Measurements from ENCODE around the gene MAP2K7. TPM values are rescaled to one million over a fixed set of nuclear protein-coding genes. Genes with fewer than 3 reads are reported as not detected.

The MAP2K7 gene
- total and polyA plus RNA-seq, 8 donors = 25.7 to 33.1 (median 30.6) TPM

DNA sequence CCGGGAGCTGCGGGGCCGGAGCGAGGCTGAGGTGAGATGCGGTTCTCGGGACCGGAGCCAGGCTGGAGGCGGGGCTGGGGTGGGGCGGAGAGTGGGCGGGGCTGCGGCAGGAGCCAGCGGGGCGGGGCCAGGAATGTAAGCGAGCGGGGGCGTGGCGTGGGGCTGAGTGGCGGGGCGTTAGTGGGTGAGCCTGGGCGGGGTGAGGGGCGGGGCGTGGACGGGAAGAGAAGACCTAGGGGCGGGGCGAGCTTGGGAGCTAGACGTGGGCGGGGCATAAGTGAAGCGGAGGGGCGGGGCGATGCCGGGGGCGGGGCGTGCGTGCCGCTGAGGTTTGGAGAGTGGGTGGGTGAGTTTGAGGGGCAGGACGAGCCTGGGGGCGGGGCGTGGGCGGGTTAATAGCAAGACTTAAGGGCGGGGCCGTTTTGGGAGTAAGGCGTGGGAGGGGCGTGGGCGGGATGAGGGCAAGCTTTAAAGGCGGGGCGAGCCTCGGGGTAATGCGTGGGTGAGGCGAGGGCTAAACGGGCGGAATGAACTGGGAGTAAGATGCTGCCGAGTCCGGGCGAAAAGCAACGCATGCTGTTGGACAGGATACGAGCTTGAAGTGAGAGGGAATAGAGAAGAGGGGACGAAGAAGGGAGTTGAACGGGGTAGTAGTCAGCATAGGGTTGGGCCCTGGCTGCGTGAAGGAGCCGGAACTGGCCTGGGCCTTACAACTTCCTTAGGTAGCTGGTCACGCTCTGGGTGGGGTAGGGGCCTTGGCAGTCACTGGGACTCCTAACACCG, 17.0 kb downstream of the MAP2K7 start:
- Histone ChIP-seq H3K27me3 (peaks cover 35 to 54% of the 10 kb centered on the region in 2 donors), H3K4me1 (peaks cover 33 to 71% of the 10 kb centered on the region in 2 donors), H3K36me3 (peaks cover 0 to 21% of the 10 kb centered on the region in 2 donors), H3K4me3 (peak overlapping the region; percentile 57 to 72), H3K9me3 (no peaks in the 10 kb centered on the region), H3K27ac (peak overlapping the region; percentile 87 to 92)
- DNase-seq (peak; percentile 90 to 100 (median 98)), ATAC-seq (peak; percentile 89)
- intact Hi-C loops (cut with DNase I) = no loop called here
- TF ChIP-seq, protein P1, sequence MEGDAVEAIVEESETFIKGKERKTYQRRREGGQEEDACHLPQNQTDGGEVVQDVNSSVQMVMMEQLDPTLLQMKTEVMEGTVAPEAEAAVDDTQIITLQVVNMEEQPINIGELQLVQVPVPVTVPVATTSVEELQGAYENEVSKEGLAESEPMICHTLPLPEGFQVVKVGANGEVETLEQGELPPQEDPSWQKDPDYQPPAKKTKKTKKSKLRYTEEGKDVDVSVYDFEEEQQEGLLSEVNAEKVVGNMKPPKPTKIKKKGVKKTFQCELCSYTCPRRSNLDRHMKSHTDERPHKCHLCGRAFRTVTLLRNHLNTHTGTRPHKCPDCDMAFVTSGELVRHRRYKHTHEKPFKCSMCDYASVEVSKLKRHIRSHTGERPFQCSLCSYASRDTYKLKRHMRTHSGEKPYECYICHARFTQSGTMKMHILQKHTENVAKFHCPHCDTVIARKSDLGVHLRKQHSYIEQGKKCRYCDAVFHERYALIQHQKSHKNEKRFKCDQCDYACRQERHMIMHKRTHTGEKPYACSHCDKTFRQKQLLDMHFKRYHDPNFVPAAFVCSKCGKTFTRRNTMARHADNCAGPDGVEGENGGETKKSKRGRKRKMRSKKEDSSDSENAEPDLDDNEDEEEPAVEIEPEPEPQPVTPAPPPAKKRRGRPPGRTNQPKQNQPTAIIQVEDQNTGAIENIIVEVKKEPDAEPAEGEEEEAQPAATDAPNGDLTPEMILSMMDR (IDR thresholded peaks at IDR 0.05) = no peak

DNA sequence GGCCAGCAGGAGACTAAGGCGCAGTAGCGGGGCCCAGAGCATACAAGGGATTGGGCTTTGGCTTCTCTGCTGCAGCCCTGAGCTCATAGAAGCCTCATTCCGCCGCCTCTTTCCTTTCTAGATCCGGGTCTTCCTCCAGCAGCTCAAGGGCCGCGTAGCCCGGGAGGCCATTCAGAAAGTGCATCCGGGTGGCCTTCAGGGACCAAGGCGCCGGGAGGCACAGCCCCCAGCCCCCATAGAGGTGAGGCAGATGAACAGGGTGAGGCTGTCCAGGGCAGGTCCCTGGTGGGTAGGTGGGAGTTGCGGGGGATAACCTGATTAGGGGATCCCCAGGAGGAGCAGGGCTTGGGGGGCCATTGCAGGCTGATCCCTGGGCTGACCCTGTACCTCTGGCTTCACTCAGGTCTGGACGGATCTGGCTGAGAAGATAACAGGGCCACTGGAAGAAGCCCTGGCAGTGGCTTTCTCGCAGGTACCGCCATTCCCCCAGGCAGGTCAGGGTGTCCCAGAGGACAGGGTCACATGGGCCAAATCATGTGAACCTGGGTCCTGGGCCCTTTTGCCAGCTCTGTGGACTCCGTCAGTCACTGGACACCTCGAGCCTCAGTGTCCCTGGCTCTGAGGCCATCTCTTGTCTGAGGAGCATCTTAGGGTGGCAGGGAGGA, 17.8 kb downstream of the MAP2K7 start:
- Histone ChIP-seq H3K36me3 (peaks cover 0 to 21% of the 10 kb centered on the region in 2 donors), H3K9me3 (no peaks in the 10 kb centered on the region), H3K27me3 (peaks cover 28 to 47% of the 10 kb centered on the region in 2 donors), H3K4me1 (peaks cover 28 to 69% of the 10 kb centered on the region in 2 donors), H3K4me3 (peak overlapping the region; percentile 19 to 72), H3K27ac (peak overlapping the region; percentile 40 to 86)
- TF ChIP-seq, protein P1 (IDR thresholded peaks at IDR 0.05) = no peak
- ATAC-seq = no peak
- intact Hi-C loops (cut with DNase I) = no loop called here
- no peak for DNase-seq

DNA sequence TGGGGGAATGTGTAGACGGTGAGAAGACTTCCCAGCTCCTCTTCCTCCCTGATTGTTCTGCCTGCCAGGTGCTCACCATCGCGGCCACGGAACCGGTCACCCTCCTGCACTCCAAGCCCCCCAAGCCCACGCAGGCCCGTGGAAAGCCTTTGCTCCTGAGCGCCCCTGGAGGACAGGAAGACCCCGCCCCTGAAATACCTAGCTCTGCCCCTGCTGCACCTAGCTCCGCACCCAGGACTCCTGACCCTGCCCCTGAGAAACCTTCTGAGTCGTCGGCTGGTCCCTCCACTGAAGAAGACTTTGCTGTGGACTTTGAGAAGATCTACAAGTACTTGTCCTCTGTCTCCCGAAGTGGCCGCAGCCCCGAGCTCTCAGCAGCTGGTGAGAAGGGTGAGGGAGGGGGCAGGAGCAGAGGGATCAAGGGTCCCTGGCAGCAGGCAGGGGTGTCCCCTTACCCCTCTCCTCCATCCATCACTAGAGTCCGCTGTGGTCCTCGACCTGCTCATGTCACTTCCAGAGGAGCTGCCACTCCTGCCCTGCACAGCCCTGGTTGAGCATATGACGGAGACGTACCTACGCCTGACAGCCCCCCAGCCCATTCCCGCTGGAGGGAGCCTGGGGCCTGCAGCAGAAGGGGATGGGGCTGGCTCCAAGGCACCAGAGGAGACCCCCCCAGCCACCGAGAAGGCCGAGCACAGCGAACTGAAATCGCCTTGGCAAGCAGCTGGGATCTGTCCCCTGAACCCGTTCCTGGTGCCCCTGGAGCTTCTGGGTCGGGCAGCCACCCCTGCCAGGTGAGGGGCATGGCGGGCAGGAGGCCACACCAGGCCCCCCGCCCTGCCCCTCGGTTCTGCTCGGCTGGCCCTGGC, 18.5 kb downstream of the MAP2K7 start:
- peak in 1 of 4 donors; percentile 69 for DNase-seq
- intact Hi-C loops (cut with DNase I) = no loop called here
- H3K36me3 ChIP-seq = peaks cover 0 to 25% of the 10 kb centered on the region in 2 donors
- no peaks in the 10 kb centered on the region for H3K9me3 ChIP-seq
- peaks cover 27 to 66% of the 10 kb centered on the region in 2 donors for H3K4me1 ChIP-seq
- peak overlapping the region in 1 of 2 donors; percentile 72 for H3K4me3 ChIP-seq
- peaks cover 20 to 40% of the 10 kb centered on the region in 2 donors for H3K27me3 ChIP-seq
- ATAC-seq = no peak
- no peak overlapping the region for H3K27ac ChIP-seq
- TF ChIP-seq, protein P1 (IDR thresholded peaks at IDR 0.05) = no peak

DNA sequence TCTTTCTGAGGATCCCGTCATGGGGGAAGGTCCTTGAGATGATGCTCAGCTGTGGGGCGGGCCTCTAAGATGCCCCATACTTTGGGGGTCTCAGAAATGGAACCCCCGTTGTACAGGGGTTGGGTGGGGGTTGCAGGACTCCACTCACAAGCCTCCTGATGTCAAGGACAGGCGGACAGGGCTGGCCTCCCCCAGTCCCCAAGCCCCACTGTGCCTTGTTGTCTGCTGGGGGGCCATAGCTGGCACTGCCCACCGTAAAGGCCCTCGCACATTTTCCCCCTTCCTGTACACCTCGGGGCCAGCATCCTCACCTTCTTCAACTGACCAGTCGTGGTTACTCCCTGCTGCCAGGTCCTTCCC, 19.1 kb downstream of the MAP2K7 start:
- no peak overlapping the region for H3K4me3 ChIP-seq
- peaks cover 0 to 29% of the 10 kb centered on the region in 2 donors for H3K36me3 ChIP-seq
- no peak overlapping the region for H3K27ac ChIP-seq
- no peak for DNase-seq
- intact Hi-C loops (cut with DNase I) = no loop called here
- H3K27me3 ChIP-seq = peaks cover 14 to 34% of the 10 kb centered on the region in 2 donors
- H3K9me3 ChIP-seq = no peaks in the 10 kb centered on the region
- TF ChIP-seq, protein P1 (IDR thresholded peaks at IDR 0.05) = no peak
- H3K4me1 ChIP-seq = peaks cover 21 to 60% of the 10 kb centered on the region in 2 donors
- ATAC-seq = no peak

All from left lung (tissue), 10 donors.